ENCODE data around the gene MYLK. TPM values are rescaled to one million over a fixed set of nuclear protein-coding genes. Genes with fewer than 3 reads are reported as not detected.

The MYLK gene
- total and polyA plus RNA-seq, 2 donors (not counting 1 experiment from before 2014, with no cell fraction given) = 0.51 TPM; not detected in 1

DNA sequence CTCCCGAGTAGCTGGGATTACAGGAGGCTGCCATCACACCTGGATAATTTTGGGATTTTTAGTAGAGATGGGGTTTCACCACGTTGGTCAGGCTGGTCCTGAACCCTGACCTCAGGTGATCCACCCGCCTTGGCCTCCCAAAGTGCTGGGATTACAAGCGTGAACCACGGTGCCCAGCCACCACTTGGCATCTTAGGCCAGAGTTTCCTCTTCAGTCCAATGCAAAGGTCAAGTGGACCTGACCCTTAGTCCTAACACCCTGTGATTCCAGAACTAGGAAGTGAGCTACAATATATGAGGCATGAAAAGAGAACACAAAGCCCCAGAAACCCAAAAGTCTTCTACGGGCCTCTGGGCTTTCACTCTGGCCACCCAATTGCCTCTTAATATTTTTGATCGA, 5.3 kb downstream of the MYLK start:
- intact Hi-C loops (cut with micrococcal nuclease) = no loop called here
- Histone ChIP-seq H3K36me3 (replicated peaks in 1 of 2; ENCODE audit: control extremely low read depth in 1 of 2, control insufficient read depth in 1 of 2, extremely low read depth in 1 of 2, insufficient read depth in 2 of 2, low read length in 1 of 2) (no peaks in the 10 kb centered on the region), H3K9ac (ENCODE audit: low read length) (no peak overlapping the region), H3K27ac (ENCODE audit: low read length in 2 of 2) (no peak overlapping the region), H2AFZ (ENCODE audit: insufficient read depth, low read depth, low read length, poor library complexity, severe bottlenecking) (no peak overlapping the region), H3K4me3 (ENCODE audit: control extremely low read depth in 1 of 5, extremely low read depth in 1 of 5, insufficient read depth in 1 of 5, low read depth in 2 of 5, low read length in 4 of 5) (no peak overlapping the region), H3K4me1 (ENCODE audit: control insufficient read depth in 2 of 2, insufficient read depth in 2 of 2, low read length in 2 of 2) (peaks cover 7 to 9% of the 10 kb centered on the region in 2 donors), H3K27me3 (replicated peaks in 1 of 4; ENCODE audit: control extremely low read depth in 1 of 4, control insufficient read depth in 3 of 4, insufficient read depth in 4 of 4, low read length in 3 of 4) (peaks cover 0 to 21% (median 3%) of the 10 kb centered on the region in 4 experiments), H3K9me3 (ENCODE audit: control extremely low read depth in 1 of 3, control insufficient read depth in 2 of 3, insufficient read depth in 1 of 3, low read length in 2 of 3) (no peaks in the 10 kb centered on the region), H3K79me2 (ENCODE audit: control insufficient read depth, insufficient read depth, low read length) (no peaks in the 10 kb centered on the region), H3K4me2 (replicated peaks; ENCODE audit: low read depth, low read length, poor library complexity, severe bottlenecking) (no peak overlapping the region), H4K20me1 (ENCODE audit: control insufficient read depth, insufficient read depth, low read length, poor library complexity, severe bottlenecking) (no peaks in the 10 kb centered on the region)
- peaks cover 11% of the 10 kb centered on the region for H3K4me1 Mint-ChIP-seq
- no peak overlapping the region for H3K27ac Mint-ChIP-seq
- no peak for ATAC-seq (ENCODE audit: low read depth)
- H3K9me3 Mint-ChIP-seq (ENCODE audit: insufficient read depth) = no peaks in the 10 kb centered on the region
- CTCF ChIA-PET = no interaction called here
- POLR2A ChIA-PET = no interaction called here
- TF ChIP-seq CTCF (IDR thresholded peaks at IDR 0.05) (no peak), EZH2 (IDR thresholded peaks at IDR 0.05; ENCODE audit: borderline replicate concordance, insufficient read depth, low read depth, low read length, poor library complexity, severe bottlenecking) (no peak)
- H3K27me3 Mint-ChIP-seq = peaks cover 22% of the 10 kb centered on the region
- H3K4me3 Mint-ChIP-seq = no peak overlapping the region
- no peak for DNase-seq
- 70% methylated on average over 2 of the region's 7 CpGs for WGBS (ENCODE audit: insufficient coverage)

- Histone ChIP-seq H3K4me2 (replicated peaks; ENCODE audit: low read depth, low read length, poor library complexity, severe bottlenecking) (no peak overlapping the region), H3K27ac (ENCODE audit: low read length in 2 of 2) (no peak overlapping the region), H3K9ac (ENCODE audit: low read length) (no peak overlapping the region), H2AFZ (ENCODE audit: insufficient read depth, low read depth, low read length, poor library complexity, severe bottlenecking) (no peak overlapping the region), H3K4me1 (ENCODE audit: control insufficient read depth in 2 of 2, insufficient read depth in 2 of 2, low read length in 2 of 2) (peaks cover 0 to under 1% of the 10 kb centered on the region in 2 donors), H3K36me3 (replicated peaks in 1 of 2; ENCODE audit: control extremely low read depth in 1 of 2, control insufficient read depth in 1 of 2, extremely low read depth in 1 of 2, insufficient read depth in 2 of 2, low read length in 1 of 2) (no peaks in the 10 kb centered on the region), H3K4me3 (ENCODE audit: control extremely low read depth in 1 of 5, extremely low read depth in 1 of 5, insufficient read depth in 1 of 5, low read depth in 2 of 5, low read length in 4 of 5) (no peak overlapping the region), H3K9me3 (ENCODE audit: control extremely low read depth in 1 of 3, control insufficient read depth in 2 of 3, insufficient read depth in 1 of 3, low read length in 2 of 3) (no peaks in the 10 kb centered on the region), H3K79me2 (ENCODE audit: control insufficient read depth, insufficient read depth, low read length) (no peaks in the 10 kb centered on the region), H4K20me1 (ENCODE audit: control insufficient read depth, insufficient read depth, low read length, poor library complexity, severe bottlenecking) (no peaks in the 10 kb centered on the region), H3K27me3 (replicated peaks in 1 of 4; ENCODE audit: control extremely low read depth in 1 of 4, control insufficient read depth in 3 of 4, insufficient read depth in 4 of 4, low read length in 3 of 4) (peaks cover 0 to 13% (median 2%) of the 10 kb centered on the region in 4 experiments)
- peaks cover 18% of the 10 kb centered on the region for H3K27me3 Mint-ChIP-seq
- peaks cover 3% of the 10 kb centered on the region for H3K4me1 Mint-ChIP-seq
- no peak for TF ChIP-seq EZH2 (IDR thresholded peaks at IDR 0.05; ENCODE audit: borderline replicate concordance, insufficient read depth, low read depth, low read length, poor library complexity, severe bottlenecking)
- no peak for TF ChIP-seq CTCF (IDR thresholded peaks at IDR 0.05)
- H3K4me3 Mint-ChIP-seq = no peak overlapping the region
- ChIA-PET POLR2A (no interaction called here), CTCF (no interaction called here)
- no peak for DNase-seq
- no peak for ATAC-seq (ENCODE audit: low read depth)
- H3K9me3 Mint-ChIP-seq (ENCODE audit: insufficient read depth) = no peaks in the 10 kb centered on the region
- intact Hi-C loops (cut with micrococcal nuclease) = no loop called here
- 93% methylated on average over 3 of the region's 4 CpGs for WGBS (ENCODE audit: insufficient coverage)
- H3K27ac Mint-ChIP-seq = no peak overlapping the region
Observed at GRCh38 chr3:123877965-123878364, 6.2 kb downstream of the MYLK start.

Data from B cell (primary cell).